ENCODE measurements around the gene GP2. TPM values are rescaled to one million over a fixed set of nuclear protein-coding genes. Genes with fewer than 3 reads are reported as not detected.

GP2 gene
- polyA plus RNA-seq, 2 of the 4 experiments (the other 2 are of a cell fraction), result not detected

GRCh38 chr16:20349615-20350014 is 22.3 kb upstream of the GP2 start:
- ChIA-PET CTCF (interaction anchor here (1.3 to 1.4 kb wide), 3 partner anchors 33 to 48 kb away, joined by 3 to 7 read pairs (median 5); no protein-coding TSS in a partner anchor), POLR2A (no interaction called here)
- Histone ChIP-seq H3K4me1 (no peaks in the 10 kb centered on the region), H3K27ac (no peak overlapping the region), H3K9me3 (no peaks in the 10 kb centered on the region), H3K4me3 (no peak overlapping the region), H3K4me2 (no peak overlapping the region)
- ATAC-seq (no peak), FAIRE-seq (no peak), DNase-seq (ENCODE audit: low read depth in 1 of 2, low spot score in 1 of 2) (no peak)
- 41% methylated on average over 6 of the region's 6 CpGs for WGBS (ENCODE audit: missing lambda C conversion rate)
- TF ChIP-seq KDM5A (IDR thresholded peaks at IDR 0.05), result no peak
- no peak for TF ChIP-seq FOSB (CRISPR knock-in tag; IDR thresholded peaks at IDR 0.05)
- TF ChIP-seq HOXB13 (CRISPR knock-in tag; IDR thresholded peaks at IDR 0.05; ENCODE audit: low read depth), result no peak
- TF ChIP-seq NR3C1 (IDR thresholded peaks at IDR 0.05), result no peak
- no peak for TF ChIP-seq RCOR1 (IDR thresholded peaks at IDR 0.05; ENCODE audit: low read depth, low read length)
- TF ChIP-seq, protein P1, sequence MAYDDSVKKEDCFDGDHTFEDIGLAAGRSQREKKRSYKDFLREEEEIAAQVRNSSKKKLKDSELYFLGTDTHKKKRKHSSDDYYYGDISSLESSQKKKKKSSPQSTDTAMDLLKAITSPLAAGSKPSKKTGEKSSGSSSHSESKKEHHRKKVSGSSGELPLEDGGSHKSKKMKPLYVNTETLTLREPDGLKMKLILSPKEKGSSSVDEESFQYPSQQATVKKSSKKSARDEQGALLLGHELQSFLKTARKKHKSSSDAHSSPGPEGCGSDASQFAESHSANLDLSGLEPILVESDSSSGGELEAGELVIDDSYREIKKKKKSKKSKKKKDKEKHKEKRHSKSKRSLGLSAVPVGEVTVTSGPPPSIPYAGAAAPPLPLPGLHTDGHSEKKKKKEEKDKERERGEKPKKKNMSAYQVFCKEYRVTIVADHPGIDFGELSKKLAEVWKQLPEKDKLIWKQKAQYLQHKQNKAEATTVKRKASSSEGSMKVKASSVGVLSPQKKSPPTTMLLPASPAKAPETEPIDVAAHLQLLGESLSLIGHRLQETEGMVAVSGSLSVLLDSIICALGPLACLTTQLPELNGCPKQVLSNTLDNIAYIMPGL (CRISPR knock-in tag; IDR thresholded peaks at IDR 0.05; ENCODE audit: borderline replicate concordance), result no peak
- no peak for TF ChIP-seq FOXS1 (CRISPR knock-in tag; IDR thresholded peaks at IDR 0.05)
- TF ChIP-seq, protein P2, sequence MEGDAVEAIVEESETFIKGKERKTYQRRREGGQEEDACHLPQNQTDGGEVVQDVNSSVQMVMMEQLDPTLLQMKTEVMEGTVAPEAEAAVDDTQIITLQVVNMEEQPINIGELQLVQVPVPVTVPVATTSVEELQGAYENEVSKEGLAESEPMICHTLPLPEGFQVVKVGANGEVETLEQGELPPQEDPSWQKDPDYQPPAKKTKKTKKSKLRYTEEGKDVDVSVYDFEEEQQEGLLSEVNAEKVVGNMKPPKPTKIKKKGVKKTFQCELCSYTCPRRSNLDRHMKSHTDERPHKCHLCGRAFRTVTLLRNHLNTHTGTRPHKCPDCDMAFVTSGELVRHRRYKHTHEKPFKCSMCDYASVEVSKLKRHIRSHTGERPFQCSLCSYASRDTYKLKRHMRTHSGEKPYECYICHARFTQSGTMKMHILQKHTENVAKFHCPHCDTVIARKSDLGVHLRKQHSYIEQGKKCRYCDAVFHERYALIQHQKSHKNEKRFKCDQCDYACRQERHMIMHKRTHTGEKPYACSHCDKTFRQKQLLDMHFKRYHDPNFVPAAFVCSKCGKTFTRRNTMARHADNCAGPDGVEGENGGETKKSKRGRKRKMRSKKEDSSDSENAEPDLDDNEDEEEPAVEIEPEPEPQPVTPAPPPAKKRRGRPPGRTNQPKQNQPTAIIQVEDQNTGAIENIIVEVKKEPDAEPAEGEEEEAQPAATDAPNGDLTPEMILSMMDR (IDR thresholded peaks at IDR 0.05), result no peak
- TF ChIP-seq MAZ (IDR thresholded peaks at IDR 0.05; ENCODE audit: borderline replicate concordance, low read depth, low read length), result no peak
- TF ChIP-seq HDAC2 (IDR thresholded peaks at IDR 0.05), result no peak
- no peak for TF ChIP-seq POLR2AphosphoS2 (conservative IDR thresholded peaks at IDR 0.05; ENCODE audit: low read length)
- TF ChIP-seq SREBF2 (IDR thresholded peaks at IDR 0.05), result no peak
- TF ChIP-seq CBX8 (IDR thresholded peaks at IDR 0.05), result no peak
- no peak for TF ChIP-seq FOSL2 (IDR thresholded peaks at IDR 0.05)
- no peak for TF ChIP-seq FOSL2 (CRISPR knock-in tag; IDR thresholded peaks at IDR 0.05)
- no peak for TF ChIP-seq RFX5 (IDR thresholded peaks at IDR 0.05)
- TF ChIP-seq, protein P3, sequence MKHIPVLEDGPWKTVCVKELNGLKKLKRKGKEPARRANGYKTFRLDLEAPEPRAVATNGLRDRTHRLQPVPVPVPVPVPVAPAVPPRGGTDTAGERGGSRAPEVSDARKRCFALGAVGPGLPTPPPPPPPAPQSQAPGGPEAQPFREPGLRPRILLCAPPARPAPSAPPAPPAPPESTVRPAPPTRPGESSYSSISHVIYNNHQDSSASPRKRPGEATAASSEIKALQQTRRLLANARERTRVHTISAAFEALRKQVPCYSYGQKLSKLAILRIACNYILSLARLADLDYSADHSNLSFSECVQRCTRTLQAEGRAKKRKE (CRISPR knock-in tag; IDR thresholded peaks at IDR 0.05; ENCODE audit: low read depth), result no peak
- TF ChIP-seq, protein P4, sequence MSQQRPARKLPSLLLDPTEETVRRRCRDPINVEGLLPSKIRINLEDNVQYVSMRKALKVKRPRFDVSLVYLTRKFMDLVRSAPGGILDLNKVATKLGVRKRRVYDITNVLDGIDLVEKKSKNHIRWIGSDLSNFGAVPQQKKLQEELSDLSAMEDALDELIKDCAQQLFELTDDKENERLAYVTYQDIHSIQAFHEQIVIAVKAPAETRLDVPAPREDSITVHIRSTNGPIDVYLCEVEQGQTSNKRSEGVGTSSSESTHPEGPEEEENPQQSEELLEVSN (IDR thresholded peaks at IDR 0.05; ENCODE audit: borderline replicate concordance, low read depth), result no peak
- TF ChIP-seq, protein P5, sequence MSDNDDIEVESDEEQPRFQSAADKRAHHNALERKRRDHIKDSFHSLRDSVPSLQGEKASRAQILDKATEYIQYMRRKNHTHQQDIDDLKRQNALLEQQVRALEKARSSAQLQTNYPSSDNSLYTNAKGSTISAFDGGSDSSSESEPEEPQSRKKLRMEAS (IDR thresholded peaks at IDR 0.05), result no peak

GRCh38 chr16:20348365-20349185 is 21.3 kb upstream of the GP2 start:
- TF ChIP-seq, protein P6, sequence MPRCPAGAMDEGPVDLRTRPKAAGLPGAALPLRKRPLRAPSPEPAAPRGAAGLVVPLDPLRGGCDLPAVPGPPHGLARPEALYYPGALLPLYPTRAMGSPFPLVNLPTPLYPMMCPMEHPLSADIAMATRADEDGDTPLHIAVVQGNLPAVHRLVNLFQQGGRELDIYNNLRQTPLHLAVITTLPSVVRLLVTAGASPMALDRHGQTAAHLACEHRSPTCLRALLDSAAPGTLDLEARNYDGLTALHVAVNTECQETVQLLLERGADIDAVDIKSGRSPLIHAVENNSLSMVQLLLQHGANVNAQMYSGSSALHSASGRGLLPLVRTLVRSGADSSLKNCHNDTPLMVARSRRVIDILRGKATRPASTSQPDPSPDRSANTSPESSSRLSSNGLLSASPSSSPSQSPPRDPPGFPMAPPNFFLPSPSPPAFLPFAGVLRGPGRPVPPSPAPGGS (IDR thresholded peaks at IDR 0.05), result no peak
- no peak for TF ChIP-seq SREBF2 (IDR thresholded peaks at IDR 0.05)
- no peak for TF ChIP-seq MYC (IDR thresholded peaks at IDR 0.05; ENCODE audit: borderline replicate concordance, low read length)
- no peak for TF ChIP-seq CHD2 (IDR thresholded peaks at IDR 0.05; ENCODE audit: low read length, partially characterized antibody)
- no peak for TF ChIP-seq FOXS1 (CRISPR knock-in tag; IDR thresholded peaks at IDR 0.05)
- no peak for TF ChIP-seq GATA3 (IDR thresholded peaks at IDR 0.05; ENCODE audit: borderline replicate concordance)
- TF ChIP-seq, protein P7, sequence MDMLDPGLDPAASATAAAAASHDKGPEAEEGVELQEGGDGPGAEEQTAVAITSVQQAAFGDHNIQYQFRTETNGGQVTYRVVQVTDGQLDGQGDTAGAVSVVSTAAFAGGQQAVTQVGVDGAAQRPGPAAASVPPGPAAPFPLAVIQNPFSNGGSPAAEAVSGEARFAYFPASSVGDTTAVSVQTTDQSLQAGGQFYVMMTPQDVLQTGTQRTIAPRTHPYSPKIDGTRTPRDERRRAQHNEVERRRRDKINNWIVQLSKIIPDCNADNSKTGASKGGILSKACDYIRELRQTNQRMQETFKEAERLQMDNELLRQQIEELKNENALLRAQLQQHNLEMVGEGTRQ (IDR thresholded peaks at IDR 0.05), result no peak
- TF ChIP-seq, protein P5 (IDR thresholded peaks at IDR 0.05), result no peak
- TF ChIP-seq, protein P3 (CRISPR knock-in tag; IDR thresholded peaks at IDR 0.05; ENCODE audit: low read depth), result no peak
- DNase-seq (ENCODE audit: low read depth in 1 of 2, low spot score in 1 of 2), result no peak
- ChIA-PET POLR2A (no interaction called here), CTCF (interaction anchor here (0.9 to 1.4 kb wide), 4 partner anchors 35 to 449 kb away, joined by 3 to 7 read pairs (median 4); no protein-coding TSS in a partner anchor)
- no peaks in the 10 kb centered on the region for H3K9me3 ChIP-seq
- 73% methylated on average over 35 of the region's 77 CpGs for WGBS (ENCODE audit: missing lambda C conversion rate)
- no peak overlapping the region for H3K27ac ChIP-seq
- H3K4me3 ChIP-seq, result no peak overlapping the region
- ATAC-seq, result peak in 1 of 2 experiments; percentile 23; a peak in 2 of 6 replicates
- H3K4me2 ChIP-seq, result no peak overlapping the region
- no peaks in the 10 kb centered on the region for H3K4me1 ChIP-seq
- no peak for FAIRE-seq

All from A549 (cell line).